Measurements from ENCODE around the gene TTC39A.
A peak's percentile ranks its signal among the peaks of the same experiment; 100 is the strongest.

TTC39A gene

GRCh38 chr1:51305371-51305823 is 25.0 kb downstream of the TTC39A start:
- Histone ChIP-seq H3K27ac (peak overlapping the region; percentile 43), H3K36me3 (peaks cover 10% of the 10 kb centered on the region), H3K4me3 (ENCODE audit: low read depth, low read length) (no peak overlapping the region), H3K9me3 (ENCODE audit: severe bottlenecking) (no peaks in the 10 kb centered on the region), H3K27me3 (ENCODE audit: insufficient read depth, low read depth, severe bottlenecking) (no peaks in the 10 kb centered on the region)
- DNase-seq, result peak; percentile 78
- TF ChIP-seq, protein P1, sequence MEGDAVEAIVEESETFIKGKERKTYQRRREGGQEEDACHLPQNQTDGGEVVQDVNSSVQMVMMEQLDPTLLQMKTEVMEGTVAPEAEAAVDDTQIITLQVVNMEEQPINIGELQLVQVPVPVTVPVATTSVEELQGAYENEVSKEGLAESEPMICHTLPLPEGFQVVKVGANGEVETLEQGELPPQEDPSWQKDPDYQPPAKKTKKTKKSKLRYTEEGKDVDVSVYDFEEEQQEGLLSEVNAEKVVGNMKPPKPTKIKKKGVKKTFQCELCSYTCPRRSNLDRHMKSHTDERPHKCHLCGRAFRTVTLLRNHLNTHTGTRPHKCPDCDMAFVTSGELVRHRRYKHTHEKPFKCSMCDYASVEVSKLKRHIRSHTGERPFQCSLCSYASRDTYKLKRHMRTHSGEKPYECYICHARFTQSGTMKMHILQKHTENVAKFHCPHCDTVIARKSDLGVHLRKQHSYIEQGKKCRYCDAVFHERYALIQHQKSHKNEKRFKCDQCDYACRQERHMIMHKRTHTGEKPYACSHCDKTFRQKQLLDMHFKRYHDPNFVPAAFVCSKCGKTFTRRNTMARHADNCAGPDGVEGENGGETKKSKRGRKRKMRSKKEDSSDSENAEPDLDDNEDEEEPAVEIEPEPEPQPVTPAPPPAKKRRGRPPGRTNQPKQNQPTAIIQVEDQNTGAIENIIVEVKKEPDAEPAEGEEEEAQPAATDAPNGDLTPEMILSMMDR (IDR thresholded peaks at IDR 0.05; ENCODE audit: low read depth, low read length), result no peak

GRCh38 chr1:51304360-51304759 is 26.0 kb downstream of the TTC39A start:
- no peak for DNase-seq
- H3K4me3 ChIP-seq (ENCODE audit: low read depth, low read length), result no peak overlapping the region
- H3K27ac ChIP-seq, result no peak overlapping the region
- H3K27me3 ChIP-seq (ENCODE audit: insufficient read depth, low read depth, severe bottlenecking), result no peaks in the 10 kb centered on the region
- peaks cover 3% of the 10 kb centered on the region for H3K9me3 ChIP-seq (ENCODE audit: severe bottlenecking)
- TF ChIP-seq, protein P1 (IDR thresholded peaks at IDR 0.05; ENCODE audit: low read depth, low read length), result no peak
- H3K36me3 ChIP-seq, result peaks cover 10% of the 10 kb centered on the region

DNA sequence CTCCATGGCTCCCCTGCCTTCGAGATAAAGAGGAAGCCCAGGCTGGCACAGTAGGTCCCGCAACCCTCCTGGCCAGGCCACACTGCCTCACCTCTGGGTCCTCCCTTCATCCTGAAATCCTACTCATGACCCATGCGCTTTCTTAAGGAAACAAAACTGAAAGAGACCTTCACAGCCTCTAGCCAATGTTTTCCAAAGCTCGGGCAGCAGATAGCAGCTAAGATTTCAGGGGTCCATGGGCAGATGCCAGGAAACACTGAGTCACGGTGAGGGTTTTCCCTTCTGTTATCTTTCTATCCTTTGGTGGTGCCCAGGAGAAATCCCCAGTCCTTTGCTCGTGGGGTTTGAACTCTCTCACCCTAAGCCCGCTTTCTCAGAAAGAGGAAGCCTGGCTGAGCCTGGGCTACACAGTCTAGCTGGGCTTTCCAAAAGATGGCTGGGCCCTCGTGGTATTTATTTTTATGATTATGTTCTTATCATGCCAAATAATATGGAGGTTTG is 26.6 kb downstream of the TTC39A start:
- TF ChIP-seq, protein P1 (IDR thresholded peaks at IDR 0.05; ENCODE audit: low read depth, low read length), result no peak
- Histone ChIP-seq H3K27me3 (ENCODE audit: insufficient read depth, low read depth, severe bottlenecking) (no peaks in the 10 kb centered on the region), H3K27ac (no peak overlapping the region), H3K36me3 (peaks cover 13% of the 10 kb centered on the region), H3K9me3 (ENCODE audit: severe bottlenecking) (peaks cover 8% of the 10 kb centered on the region), H3K4me3 (ENCODE audit: low read depth, low read length) (no peak overlapping the region)
- no peak for DNase-seq

GRCh38 chr1:51303315-51303714 is 27.0 kb downstream of the TTC39A start:
- H3K36me3 ChIP-seq, result peaks cover 13% of the 10 kb centered on the region
- H3K27me3 ChIP-seq (ENCODE audit: insufficient read depth, low read depth, severe bottlenecking), result no peaks in the 10 kb centered on the region
- H3K27ac ChIP-seq, result no peak overlapping the region
- no peak overlapping the region for H3K4me3 ChIP-seq (ENCODE audit: low read depth, low read length)
- no peak for DNase-seq
- H3K9me3 ChIP-seq (ENCODE audit: severe bottlenecking), result peaks cover 10% of the 10 kb centered on the region
- TF ChIP-seq, protein P1 (IDR thresholded peaks at IDR 0.05; ENCODE audit: low read depth, low read length), result no peak

DNA sequence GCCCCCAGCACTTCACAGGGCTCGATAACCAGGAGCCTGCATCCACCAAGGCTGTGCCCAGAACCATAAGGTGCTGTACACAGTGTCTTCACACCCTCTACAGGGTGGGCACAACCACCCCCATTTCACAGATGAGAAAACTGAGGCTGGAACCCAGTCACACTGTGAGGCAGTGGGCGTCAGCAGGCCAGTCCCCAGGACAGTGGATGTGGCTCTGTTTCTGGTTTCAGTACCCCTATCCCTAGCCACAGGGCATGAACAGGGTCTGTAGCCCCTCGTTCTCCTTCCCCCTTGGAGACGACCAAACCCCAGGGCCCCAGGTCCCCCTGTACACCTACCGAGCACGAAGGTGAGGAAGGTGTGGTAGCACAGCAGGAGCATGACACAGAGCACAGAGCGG is 27.6 kb downstream of the TTC39A start:
- DNase-seq, result no peak
- Histone ChIP-seq H3K4me3 (ENCODE audit: low read depth, low read length) (no peak overlapping the region), H3K27me3 (ENCODE audit: insufficient read depth, low read depth, severe bottlenecking) (no peaks in the 10 kb centered on the region), H3K27ac (no peak overlapping the region), H3K36me3 (peaks cover 13% of the 10 kb centered on the region), H3K9me3 (ENCODE audit: severe bottlenecking) (peaks cover 10% of the 10 kb centered on the region)
- TF ChIP-seq, protein P1 (IDR thresholded peaks at IDR 0.05; ENCODE audit: low read depth, low read length), result no peak

DNA sequence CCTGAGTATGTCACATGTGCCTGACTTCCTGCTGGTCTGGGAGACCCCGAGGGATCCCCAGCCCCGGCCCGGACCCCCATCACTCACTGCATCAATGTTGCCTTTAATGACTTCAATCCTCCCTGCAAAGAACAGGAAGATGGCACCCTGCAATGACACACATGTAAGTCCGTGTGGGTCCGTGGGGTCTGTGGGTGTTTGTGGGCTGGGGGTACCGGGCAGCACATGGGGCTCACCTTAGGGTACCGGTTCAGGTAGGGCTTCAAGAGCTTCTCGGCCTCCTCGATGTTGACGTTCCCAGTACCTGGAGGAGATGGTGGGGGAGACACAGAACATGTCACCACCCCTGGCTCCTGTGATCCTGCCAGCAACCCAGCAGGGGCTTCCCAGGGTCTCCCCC is 28.1 kb downstream of the TTC39A start:
- TF ChIP-seq, protein P1 (IDR thresholded peaks at IDR 0.05; ENCODE audit: low read depth, low read length), result no peak
- peaks cover 10% of the 10 kb centered on the region for H3K9me3 ChIP-seq (ENCODE audit: severe bottlenecking)
- no peak for DNase-seq

More for the DNA sequence above, 28.1 kb downstream of the TTC39A start:
- Histone ChIP-seq H3K36me3 (peaks cover 13% of the 10 kb centered on the region), H3K27ac (no peak overlapping the region), H3K4me3 (ENCODE audit: low read depth, low read length) (no peak overlapping the region), H3K27me3 (ENCODE audit: insufficient read depth, low read depth, severe bottlenecking) (no peaks in the 10 kb centered on the region)

Measured in WERI-Rb-1 (cell line).